Measurements from ENCODE around the gene FANCG. TPM values are rescaled to one million over a fixed set of nuclear protein-coding genes. Genes with fewer than 3 reads are reported as not detected.

FANCG gene
- total and polyA plus RNA-seq, 2 of the 8 experiments (the other 6 are each of a cell fraction or from before 2014, with no cell fraction given) = 66.6 to 87.1 TPM

DNA sequence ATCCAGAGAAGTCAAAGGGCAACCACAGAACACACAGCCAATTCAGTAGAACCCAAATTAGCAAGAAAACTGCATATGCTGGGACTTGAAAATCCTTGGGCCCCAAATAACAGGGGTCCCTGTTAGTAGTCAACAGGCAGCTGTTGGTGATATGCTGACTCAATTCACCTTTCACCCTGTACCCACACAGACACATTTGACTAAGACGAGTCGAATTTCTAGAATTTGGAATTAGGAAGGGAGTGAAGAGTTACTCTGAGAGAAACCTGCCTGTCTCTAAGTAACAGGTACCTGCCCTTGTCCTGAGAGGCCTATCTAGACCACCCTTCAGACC lies 6.5 kb downstream of the FANCG start:
- no peak overlapping the region for H3K18ac ChIP-seq (ENCODE audit: extremely low read depth, low read length)
- H3K4me3 ChIP-seq (ENCODE audit: extremely low read depth in 1 of 4, insufficient read depth in 2 of 4, low read depth in 3 of 4, low read length in 4 of 4) = peak overlapping the region in 3 of 4 experiments; percentile 20 to 46 (median 30); a peak in 5 of 8 replicates
- H3K56ac ChIP-seq (replicated peaks; ENCODE audit: insufficient read length, low read depth, low read length) = no peak overlapping the region
- no peaks in the 10 kb centered on the region for H3K9me3 ChIP-seq (ENCODE audit: insufficient read depth in 2 of 2, low read depth in 1 of 2, low read length in 1 of 2)
- peak overlapping the region; percentile 48; the same call in 1 of the 2 replicates for H2BK15ac ChIP-seq (ENCODE audit: low read length)
- H4K20me1 ChIP-seq (replicated peaks in 1 of 2; ENCODE audit: control insufficient read depth in 1 of 2, insufficient read depth in 2 of 2, low read length in 2 of 2) = peaks cover 8 to 20% of the 10 kb centered on the region in 2 experiments
- CTCF ChIA-PET (ENCODE audit: partially characterized antibody) = interaction anchor here (1.3 to 3.1 kb wide), 2 partner anchors 21 to 23 kb away, joined by 5 to 8 read pairs; partner anchors contain the start of gene PIGO
- H2BK20ac ChIP-seq (ENCODE audit: low read length) = no peak overlapping the region
- H3K4ac ChIP-seq (replicated peaks; ENCODE audit: insufficient read length, low read depth, low read length) = peak overlapping the region; percentile 11
- no peaks in the 10 kb centered on the region for H3K27me3 ChIP-seq (replicated peaks in 1 of 4; ENCODE audit: control insufficient read depth in 3 of 4, extremely low read depth in 1 of 4, insufficient read depth in 3 of 4, low read length in 3 of 4)
- H3K36me3 ChIP-seq (ENCODE audit: control insufficient read depth in 2 of 4, insufficient read depth in 4 of 4, low read length in 3 of 4) = peaks cover 19 to 42% (median 37%) of the 10 kb centered on the region in 4 experiments
- H2AFZ ChIP-seq (ENCODE audit: low read length) = peak overlapping the region; percentile 73; the same call in 1 of the 2 replicates
- H3K79me1 ChIP-seq (ENCODE audit: low read depth, low read length) = peaks cover 9% of the 10 kb centered on the region
- peak overlapping the region; percentile 95 for H2AK5ac ChIP-seq (ENCODE audit: low read depth, low read length)
- H4K91ac ChIP-seq (replicated peaks; ENCODE audit: insufficient read length, low read length) = no peak overlapping the region
- TF ChIP-seq CTBP2 (IDR thresholded peaks at IDR 0.05; ENCODE audit: borderline replicate concordance, insufficient read depth, insufficient read length, low read length) (no peak), POLR2A (IDR thresholded peaks at IDR 0.05; ENCODE audit: control extremely low read depth in 1 of 2, low read depth in 2 of 2, low read length in 2 of 2) (no peak), GABPA (IDR thresholded peaks at IDR 0.05; ENCODE audit: borderline replicate concordance, insufficient read depth, low read length) (no peak), SP1 (IDR thresholded peaks at IDR 0.05; ENCODE audit: low read depth, low read length) (no peak), JUND (IDR thresholded peaks at IDR 0.05; ENCODE audit: low read length) (no peak), SP4 (IDR thresholded peaks at IDR 0.05; ENCODE audit: low read length) (no peak), EP300 (IDR thresholded peaks at IDR 0.05; ENCODE audit: borderline replicate concordance in 1 of 2, low read depth in 2 of 2, low read length in 2 of 2) (no peak), RAD21 (IDR thresholded peaks at IDR 0.05 in 1 of 2, conservative IDR thresholded peaks at IDR 0.05 in 1 of 2; ENCODE audit: low read depth in 2 of 2, low read length in 2 of 2) (no peak), KDM4A (IDR thresholded peaks at IDR 0.05; ENCODE audit: low read depth, low read length, severe bottlenecking) (no peak), CBX8 (IDR thresholded peaks at IDR 0.05; ENCODE audit: borderline replicate concordance, low read depth, low read length) (no peak)
- POLR2A ChIA-PET (ENCODE audit: partially characterized antibody) = interaction anchor here (1.8 to 17.6 kb wide), 2 partner anchors 26 to 45 kb away, joined by 8 to 440 read pairs; partner anchors contain the start of genes PIGO and STOML2
- no peak overlapping the region for H3K23ac ChIP-seq (ENCODE audit: insufficient read length)
- no peak overlapping the region for H2BK120ac ChIP-seq (replicated peaks; ENCODE audit: low read depth, low read length)
- FAIRE-seq (no peak), DNase-seq (ENCODE audit: low read depth in 1 of 2, low spot score in 2 of 2) (no peak)
- peak overlapping the region in 3 of 4 experiments; percentile 55 to 77 (median 60); a peak in 3 of 7 replicates for H3K9ac ChIP-seq (replicated peaks in 1 of 4; ENCODE audit: extremely low read depth in 1 of 4, low read depth in 3 of 4, low read length in 3 of 4)
- peaks cover 5 to 17% (median 7%) of the 10 kb centered on the region in 4 experiments for H3K4me1 ChIP-seq (replicated peaks in 1 of 4; ENCODE audit: control insufficient read depth in 3 of 4, insufficient read depth in 4 of 4, low read length in 3 of 4)
- no peak overlapping the region for H4K8ac ChIP-seq (ENCODE audit: extremely low read depth, insufficient read depth, low read length)
- H4K5ac ChIP-seq (ENCODE audit: insufficient read length, low read depth, low read length) = no peak overlapping the region
- H2BK12ac ChIP-seq (ENCODE audit: low read depth, low read length) = peak overlapping the region; percentile 50; the same call in 1 of the 2 replicates
- H3K23me2 ChIP-seq (ENCODE audit: low read depth, low read length) = peaks cover 5% of the 10 kb centered on the region; the same call in 1 of the 2 replicates
- peak overlapping the region; percentile 82 for H3K27ac ChIP-seq (ENCODE audit: low read depth, low read length)
- peak overlapping the region; percentile 65 to 76; a peak in 3 of 4 replicates for H3K4me2 ChIP-seq (ENCODE audit: insufficient read depth in 1 of 2, low read depth in 2 of 2, low read length in 2 of 2)
- WGBS, 2 experiments (ENCODE audit: extremely low coverage in 1 of 2, insufficient coverage in 1 of 2, insufficient read length in 1 of 2, insufficient replicate concordance in 2 of 2, low coverage in 1 of 2, low lambda C conversion rate in 2 of 2, missing lambda C conversion rate in 1 of 2) = 80% methylated on average over 2 of the region's 2 CpGs; no CpG with 5 or more reads in 1 of the 2 experiments
- peaks cover 34 to 50% of the 10 kb centered on the region in 2 experiments for H3K79me2 ChIP-seq (ENCODE audit: control insufficient read depth in 1 of 2, insufficient read depth in 2 of 2, low read length in 2 of 2)
- H3K14ac ChIP-seq (ENCODE audit: insufficient read length) = no peak overlapping the region
- peak overlapping the region; percentile 74; the same call in 1 of the 2 replicates for H2BK5ac ChIP-seq (ENCODE audit: low read depth, low read length)

Measured in H1 (cell line).